Fibroblast of pulmonary artery (primary cell): ENCODE measurements around the gene MAP3K10.

Experiments
- DNase-seq: peaks from one replicate; pipeline ENCODE4 v3.0.0-alpha.2; 2010; ENCODE audit warnings: low read depth
- H3K4me3 ChIP-seq: replicated peaks from 2 replicates; pipeline ENCODE4 v1.5.1; 2011; ENCODE audit warnings: low read depth, mild to moderate bottlenecking, control low read depth, low read length, moderate library complexity
- TF ChIP-seq, protein P1 (sequence below): IDR thresholded peaks from 2 replicates; pipeline ENCODE4 v1.5.1; 2011; ENCODE audit warnings: mild to moderate bottlenecking, control low read depth, low read length, inconsistent platforms; ENCODE audit errors: missing control alignments

Gene MAP3K10

DNA sequence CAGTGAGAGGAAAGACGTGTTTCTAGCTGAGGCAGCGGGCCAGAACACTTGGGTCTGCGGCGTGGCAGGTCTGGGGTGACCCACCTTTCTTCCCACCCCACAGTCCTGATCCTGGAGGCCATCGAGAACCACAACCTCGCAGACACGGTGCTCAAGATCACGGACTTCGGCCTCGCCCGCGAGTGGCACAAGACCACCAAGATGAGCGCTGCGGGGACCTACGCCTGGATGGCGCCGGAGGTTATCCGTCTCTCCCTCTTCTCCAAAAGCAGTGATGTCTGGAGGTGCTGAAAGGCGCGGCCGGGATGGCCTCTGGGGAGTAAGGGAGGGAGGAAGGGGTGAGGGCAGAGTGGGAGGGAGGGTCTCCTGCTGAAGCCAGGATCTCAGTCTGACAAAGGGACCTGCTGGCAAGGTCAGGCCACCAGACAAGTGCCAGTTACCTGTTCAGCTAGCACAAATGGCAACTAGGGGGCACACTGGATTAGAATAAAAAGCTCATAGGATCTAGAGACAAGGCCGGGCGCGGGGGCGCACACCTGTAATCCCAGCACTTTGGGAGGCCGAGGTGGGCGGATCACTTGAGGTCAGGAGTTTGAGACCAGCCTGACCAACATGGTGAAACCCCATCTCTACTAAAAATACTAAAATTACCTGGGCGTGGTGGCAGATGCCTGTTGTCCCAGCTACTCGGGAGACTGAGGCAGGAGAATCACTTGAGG lies 7.2 kb downstream of the MAP3K10 start:
- H3K4me3 ChIP-seq = no peak overlapping the region
- TF ChIP-seq, protein P1, sequence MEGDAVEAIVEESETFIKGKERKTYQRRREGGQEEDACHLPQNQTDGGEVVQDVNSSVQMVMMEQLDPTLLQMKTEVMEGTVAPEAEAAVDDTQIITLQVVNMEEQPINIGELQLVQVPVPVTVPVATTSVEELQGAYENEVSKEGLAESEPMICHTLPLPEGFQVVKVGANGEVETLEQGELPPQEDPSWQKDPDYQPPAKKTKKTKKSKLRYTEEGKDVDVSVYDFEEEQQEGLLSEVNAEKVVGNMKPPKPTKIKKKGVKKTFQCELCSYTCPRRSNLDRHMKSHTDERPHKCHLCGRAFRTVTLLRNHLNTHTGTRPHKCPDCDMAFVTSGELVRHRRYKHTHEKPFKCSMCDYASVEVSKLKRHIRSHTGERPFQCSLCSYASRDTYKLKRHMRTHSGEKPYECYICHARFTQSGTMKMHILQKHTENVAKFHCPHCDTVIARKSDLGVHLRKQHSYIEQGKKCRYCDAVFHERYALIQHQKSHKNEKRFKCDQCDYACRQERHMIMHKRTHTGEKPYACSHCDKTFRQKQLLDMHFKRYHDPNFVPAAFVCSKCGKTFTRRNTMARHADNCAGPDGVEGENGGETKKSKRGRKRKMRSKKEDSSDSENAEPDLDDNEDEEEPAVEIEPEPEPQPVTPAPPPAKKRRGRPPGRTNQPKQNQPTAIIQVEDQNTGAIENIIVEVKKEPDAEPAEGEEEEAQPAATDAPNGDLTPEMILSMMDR = no peak
- DNase-seq = no peak

DNA sequence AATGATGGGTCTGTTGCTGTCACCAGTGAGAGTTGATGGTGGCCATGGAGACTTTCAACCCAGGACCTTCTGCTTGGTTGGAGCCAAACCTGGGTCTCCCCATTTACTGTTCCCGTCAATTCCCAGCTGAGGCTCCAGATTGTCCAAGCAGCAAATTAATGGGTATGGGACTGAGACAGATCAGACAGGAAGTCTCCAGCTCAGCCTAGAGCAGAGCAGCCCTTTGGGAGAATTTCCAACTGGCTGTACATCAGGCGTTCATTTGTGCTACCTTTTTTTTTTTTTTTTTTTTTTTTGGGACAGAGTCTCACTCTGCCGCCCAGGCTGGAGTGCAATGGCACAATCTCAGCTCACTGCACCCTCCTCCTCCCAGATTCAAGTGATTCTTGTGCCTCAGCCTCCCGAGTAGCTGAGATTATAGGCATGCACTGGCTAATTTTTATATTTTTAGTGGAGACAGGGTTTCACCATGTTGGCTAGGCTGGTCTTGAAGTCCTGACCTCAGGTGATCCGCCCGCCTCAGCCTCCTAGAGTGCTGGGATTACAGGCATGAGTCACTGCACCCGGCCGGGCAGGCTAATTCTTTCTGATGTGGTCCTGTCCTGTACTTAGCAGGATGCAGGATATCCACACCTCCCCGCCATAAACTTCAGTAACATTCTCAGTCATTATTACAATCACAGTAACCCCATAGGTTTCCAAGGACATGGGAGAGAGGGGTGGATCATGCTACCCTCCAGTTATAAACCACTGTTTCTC lies 9.3 kb downstream of the MAP3K10 start:
- TF ChIP-seq, protein P1 = no peak
- H3K4me3 ChIP-seq = no peak overlapping the region
- DNase-seq = no peak

DNA sequence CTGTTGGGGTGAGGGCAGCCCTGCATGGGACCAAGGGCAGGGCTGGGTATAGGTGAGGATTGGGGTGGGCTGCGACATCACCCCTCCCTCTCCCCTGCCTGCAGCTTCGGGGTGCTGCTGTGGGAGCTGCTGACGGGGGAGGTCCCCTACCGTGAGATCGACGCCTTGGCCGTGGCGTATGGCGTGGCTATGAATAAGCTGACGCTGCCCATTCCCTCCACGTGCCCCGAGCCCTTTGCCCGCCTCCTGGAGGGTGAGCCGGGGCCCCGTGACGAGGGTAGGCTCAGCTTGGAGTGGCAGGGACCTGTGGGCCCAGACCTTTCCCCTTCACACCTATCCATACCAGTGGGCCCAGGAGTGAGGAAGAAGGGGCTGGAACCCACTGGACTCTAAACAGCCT lies 13.2 kb downstream of the MAP3K10 start:
- DNase-seq = no peak
- no peak overlapping the region for H3K4me3 ChIP-seq
- TF ChIP-seq, protein P1 = no peak

DNA sequence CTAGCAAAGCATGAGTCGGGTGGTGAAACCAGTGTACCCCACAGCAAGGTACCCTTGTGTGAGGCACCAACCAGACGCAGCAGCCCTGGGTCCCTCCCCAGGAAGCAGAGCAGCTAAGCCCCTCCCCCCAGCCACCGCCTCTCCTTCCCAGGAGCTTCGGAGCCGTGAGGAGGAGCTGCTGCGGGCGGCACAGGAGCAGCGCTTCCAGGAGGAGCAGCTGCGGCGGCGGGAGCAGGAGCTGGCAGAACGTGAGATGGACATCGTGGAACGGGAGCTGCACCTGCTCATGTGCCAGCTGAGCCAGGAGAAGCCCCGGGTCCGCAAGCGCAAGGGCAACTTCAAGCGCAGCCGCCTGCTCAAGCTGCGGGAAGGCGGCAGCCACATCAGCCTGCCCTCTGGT lies 14.5 kb downstream of the MAP3K10 start:
- TF ChIP-seq, protein P1 = no peak
- H3K4me3 ChIP-seq = no peak overlapping the region
- no peak for DNase-seq

DNA sequence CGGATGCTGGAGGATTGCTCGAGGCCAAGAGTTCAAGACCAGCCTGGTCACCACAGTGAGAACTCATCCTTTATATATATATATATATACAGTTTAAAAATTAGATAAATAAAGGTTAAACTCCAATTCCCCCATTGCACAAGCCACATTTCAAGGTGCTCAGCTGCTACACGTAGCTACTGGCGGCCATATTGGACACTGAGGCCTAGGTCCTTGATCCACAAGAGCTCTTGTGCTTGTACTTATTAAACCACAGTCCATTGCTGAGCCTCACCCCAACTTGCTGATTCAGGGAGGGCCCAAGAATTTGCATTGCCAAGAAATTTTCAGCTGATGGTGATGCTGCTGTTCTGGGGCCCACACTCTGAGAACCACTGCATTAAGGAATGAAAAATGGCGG lies 17.4 kb downstream of the MAP3K10 start:
- H3K4me3 ChIP-seq = no peak overlapping the region
- DNase-seq = no peak

DNA sequence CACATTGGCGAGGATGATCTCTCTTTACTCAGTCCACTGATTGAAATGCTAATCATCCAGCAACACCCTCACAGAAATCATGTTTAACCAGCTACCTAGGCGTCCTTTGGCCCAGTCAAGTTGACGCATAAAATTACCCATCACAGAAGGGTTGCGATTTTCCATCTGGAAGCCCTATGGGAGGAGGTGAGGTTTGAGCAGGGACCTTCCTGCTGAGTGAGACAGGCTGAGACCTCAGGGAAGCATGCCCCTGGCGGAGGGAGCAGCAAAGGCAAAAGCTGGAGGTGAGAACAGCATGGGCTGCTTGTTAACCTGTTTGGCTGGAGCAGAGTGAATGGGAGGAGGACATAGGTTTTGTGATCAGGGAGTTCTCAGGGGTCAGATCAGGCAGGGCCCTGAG lies 19.7 kb downstream of the MAP3K10 start:
- H3K4me3 ChIP-seq = no peak overlapping the region
- TF ChIP-seq, protein P1 = no peak
- DNase-seq = no peak

More for the DNA sequence above, 17.4 kb downstream of the MAP3K10 start:
- TF ChIP-seq, protein P1 = no peak
